ENCODE data around the gene FOXO3B. TPM values are rescaled to one million over a fixed set of nuclear protein-coding genes. Genes with fewer than 3 reads are reported as not detected.
"Not testable (repeated sequence)": the region's sequence is repeated elsewhere in the genome, so short reads cannot be mapped to it uniquely, and the experiment has no call there.

The FOXO3B gene
- 4.8 and 5.5 TPM in 2 replicates for polyA plus RNA-seq (2014; cell fraction: cytosol; rRNA removed)
- 3.2 and 3.9 TPM in 2 replicates for polyA plus RNA-seq (2014; cell fraction: nucleus; rRNA removed)

- peak; percentile 98 for DNase-seq (ENCODE audit: low spot score)
These were observed at the start of gene FOXO3B for GRCh38 chr17:18681767-18682571. TSS of gene FOXO3B (minus strand) at chr17:18682314. CDS start at chr17:18681651, 663 bp downstream.

- DNase-seq (ENCODE audit: low spot score): not testable (repeated sequence)
These were observed 41.4 kb upstream of the FOXO3B start for GRCh38 chr17:18723509-18723908.

- DNase-seq (ENCODE audit: low spot score): not testable (repeated sequence)
These were observed 40.5 kb upstream of the FOXO3B start for GRCh38 chr17:18722612-18723011.

GRCh38 chr17:18721775-18722547, 39.8 kb upstream of the FOXO3B start:
- not testable (repeated sequence) for DNase-seq (ENCODE audit: low spot score)

- DNase-seq (ENCODE audit: low spot score): not testable (repeated sequence)
These were observed 37.5 kb upstream of the FOXO3B start for GRCh38 chr17:18719428-18720110.

GRCh38 chr17:18718643-18719427, 36.7 kb upstream of the FOXO3B start:
- DNase-seq (ENCODE audit: low spot score): not testable (repeated sequence)

GRCh38 chr17:18712354-18712999, 30.4 kb upstream of the FOXO3B start:
- DNase-seq (ENCODE audit: low spot score): peak; percentile 40

GRCh38 chr17:18708215-18708614, 26.1 kb upstream of the FOXO3B start:
- not testable (repeated sequence) for DNase-seq (ENCODE audit: low spot score)

- DNase-seq (ENCODE audit: low spot score): not testable (repeated sequence)
These were observed 23.8 kb upstream of the FOXO3B start for GRCh38 chr17:18705955-18706354.

- DNase-seq (ENCODE audit: low spot score): not testable (repeated sequence)
These were observed 16.5 kb upstream of the FOXO3B start for GRCh38 chr17:18698473-18699103.

GRCh38 chr17:18695143-18695542, 13.0 kb upstream of the FOXO3B start:
- DNase-seq (ENCODE audit: low spot score): not testable (repeated sequence)

GRCh38 chr17:18682668-18683067, 554 bp upstream of the FOXO3B start:
- DNase-seq (ENCODE audit: low spot score): not testable (repeated sequence)

- not testable (repeated sequence) for DNase-seq (ENCODE audit: low spot score)
These were observed 4.7 kb downstream of the FOXO3B start for GRCh38 chr17:18677381-18677780.

GRCh38 chr17:18676928-18677327, 5.2 kb downstream of the FOXO3B start:
- not testable (repeated sequence) for DNase-seq (ENCODE audit: low spot score)

- DNase-seq (ENCODE audit: low spot score): not testable (repeated sequence)
These were observed 9.5 kb downstream of the FOXO3B start for GRCh38 chr17:18672395-18673227.

- DNase-seq (ENCODE audit: low spot score): not testable (repeated sequence)
These were observed 13.5 kb downstream of the FOXO3B start for GRCh38 chr17:18668625-18669024.

- DNase-seq (ENCODE audit: low spot score): not testable (repeated sequence)
These were observed 14.6 kb downstream of the FOXO3B start for GRCh38 chr17:18667535-18667934.

GRCh38 chr17:18666326-18666725, 15.8 kb downstream of the FOXO3B start:
- DNase-seq (ENCODE audit: low spot score): not testable (repeated sequence)

Data from SK-N-DZ (cell line).